GM12864 (cell line): ENCODE results near the gene MEP1A.
"Not testable (repeated sequence)": the region's sequence is repeated elsewhere in the genome, so short reads cannot be mapped to it uniquely, and the experiment has no call there.

ENCODE experiments used
- DNase-seq: peaks from one replicate; pipeline ENCODE4 v3.0.0-alpha.2; 2011; ENCODE audit warnings: low read depth
- H3K4me3 ChIP-seq: 2 replicates; pipeline ENCODE4 v1.5.1; 2011; ENCODE audit warnings: mild to moderate bottlenecking, low read depth, low read length, control low read depth
- CTCF ChIP-seq: IDR thresholded peaks from 2 replicates; pipeline ENCODE4 v1.5.1; 2011; ENCODE audit warnings: low read depth, mild to moderate bottlenecking, moderate library complexity, low read length, control low read depth, inconsistent platforms; ENCODE audit errors: missing control alignments

The MEP1A gene, protein sequence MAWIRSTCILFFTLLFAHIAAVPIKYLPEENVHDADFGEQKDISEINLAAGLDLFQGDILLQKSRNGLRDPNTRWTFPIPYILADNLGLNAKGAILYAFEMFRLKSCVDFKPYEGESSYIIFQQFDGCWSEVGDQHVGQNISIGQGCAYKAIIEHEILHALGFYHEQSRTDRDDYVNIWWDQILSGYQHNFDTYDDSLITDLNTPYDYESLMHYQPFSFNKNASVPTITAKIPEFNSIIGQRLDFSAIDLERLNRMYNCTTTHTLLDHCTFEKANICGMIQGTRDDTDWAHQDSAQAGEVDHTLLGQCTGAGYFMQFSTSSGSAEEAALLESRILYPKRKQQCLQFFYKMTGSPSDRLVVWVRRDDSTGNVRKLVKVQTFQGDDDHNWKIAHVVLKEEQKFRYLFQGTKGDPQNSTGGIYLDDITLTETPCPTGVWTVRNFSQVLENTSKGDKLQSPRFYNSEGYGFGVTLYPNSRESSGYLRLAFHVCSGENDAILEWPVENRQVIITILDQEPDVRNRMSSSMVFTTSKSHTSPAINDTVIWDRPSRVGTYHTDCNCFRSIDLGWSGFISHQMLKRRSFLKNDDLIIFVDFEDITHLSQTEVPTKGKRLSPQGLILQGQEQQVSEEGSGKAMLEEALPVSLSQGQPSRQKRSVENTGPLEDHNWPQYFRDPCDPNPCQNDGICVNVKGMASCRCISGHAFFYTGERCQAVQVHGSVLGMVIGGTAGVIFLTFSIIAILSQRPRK

DNA sequence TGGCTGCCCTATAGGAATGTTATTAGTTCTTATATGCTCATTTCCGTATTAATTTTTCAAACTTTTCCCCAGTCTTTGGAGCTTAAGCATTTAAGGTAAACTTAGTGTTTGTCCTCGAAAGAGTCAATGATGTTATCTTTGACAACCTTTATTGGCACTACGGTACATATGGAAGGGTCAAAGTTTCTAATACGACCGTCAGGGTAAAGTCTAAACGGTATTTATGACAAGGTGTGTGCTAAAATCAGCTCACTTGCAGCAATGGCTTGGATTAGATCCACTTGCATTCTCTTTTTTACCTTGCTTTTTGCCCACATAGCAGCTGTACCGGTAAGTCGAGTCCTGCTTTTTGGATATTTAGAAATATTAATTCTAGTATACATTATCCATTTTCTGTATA, at the start of gene MEP1A:
Gene MEP1A, plus strand, starts transcription at position 252 of the 400 bp plus-strand sequence. Its CDS starts 10 bp downstream, at position 262.
- DNase-seq: no peak
- no peak for TF ChIP-seq CTCF
- no peak within 1 kb of the TSS for H3K4me3 ChIP-seq

- no peak for DNase-seq
- TF ChIP-seq CTCF: no peak
- H3K4me3 ChIP-seq: no peak overlapping the region
Observed at GRCh38 chr6:46743425-46744158, 49.6 kb upstream of the MEP1A start.

DNA sequence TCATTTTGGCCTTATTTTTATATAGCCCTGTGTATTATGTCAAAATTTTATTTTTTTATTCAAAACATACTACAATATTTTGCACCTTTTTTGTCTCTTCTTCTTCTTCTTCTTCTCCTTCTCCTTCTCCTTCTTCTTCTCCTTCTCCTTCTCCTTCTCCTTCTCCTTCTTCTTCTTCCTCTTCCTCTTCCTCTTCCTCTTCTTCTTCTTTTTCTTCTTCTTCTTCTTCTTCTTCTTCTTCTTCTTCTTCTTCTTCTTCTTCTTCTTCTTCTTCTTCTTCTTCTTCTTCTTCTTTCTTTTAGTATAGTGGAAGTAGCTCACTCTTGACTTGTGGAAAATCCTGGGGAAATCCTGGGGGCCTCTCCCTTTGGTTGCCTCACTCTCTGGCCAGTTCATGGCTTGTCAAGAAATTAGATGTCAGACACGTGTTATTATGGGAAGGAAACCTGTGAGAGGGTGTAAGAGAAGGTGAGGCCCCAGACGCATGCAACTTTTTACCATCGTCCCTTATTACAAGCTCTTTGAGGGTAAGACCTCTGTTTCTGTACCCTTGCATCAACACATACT, 48.9 kb upstream of the MEP1A start:
- not testable (repeated sequence) for DNase-seq, H3K4me3 ChIP-seq

GRCh38 chr6:46745973-46746372, 47.2 kb upstream of the MEP1A start:
- DNase-seq: no peak
- TF ChIP-seq CTCF: no peak
- H3K4me3 ChIP-seq: no peak overlapping the region

DNA sequence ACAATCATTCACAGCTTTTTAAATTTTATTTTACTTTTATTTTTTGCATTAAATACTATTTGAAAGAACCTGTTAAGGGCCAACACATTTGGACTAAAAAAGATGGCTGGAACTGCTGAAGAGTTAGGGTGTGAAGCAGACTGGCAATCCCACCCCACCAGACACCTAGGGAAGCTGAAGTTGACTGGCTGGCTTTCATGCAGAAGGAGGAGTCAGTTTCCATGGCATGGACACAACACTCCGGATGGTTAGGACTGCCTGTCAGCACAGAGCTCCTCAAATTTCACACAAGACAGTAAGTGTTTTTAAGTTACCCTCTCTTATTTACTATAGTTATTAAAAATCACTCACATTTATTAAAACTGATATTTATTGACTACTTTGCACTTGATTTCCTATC, 46.5 kb upstream of the MEP1A start, which contains the start of gene ANKRD66:
Gene ANKRD66, plus strand, starts transcription at position 238 of the 400 bp plus-strand sequence. CDS start 5,016 bp downstream, outside the sequence.
- no peak within 1 kb of the TSS for H3K4me3 ChIP-seq
- TF ChIP-seq CTCF: no peak
- DNase-seq: no peak

DNA sequence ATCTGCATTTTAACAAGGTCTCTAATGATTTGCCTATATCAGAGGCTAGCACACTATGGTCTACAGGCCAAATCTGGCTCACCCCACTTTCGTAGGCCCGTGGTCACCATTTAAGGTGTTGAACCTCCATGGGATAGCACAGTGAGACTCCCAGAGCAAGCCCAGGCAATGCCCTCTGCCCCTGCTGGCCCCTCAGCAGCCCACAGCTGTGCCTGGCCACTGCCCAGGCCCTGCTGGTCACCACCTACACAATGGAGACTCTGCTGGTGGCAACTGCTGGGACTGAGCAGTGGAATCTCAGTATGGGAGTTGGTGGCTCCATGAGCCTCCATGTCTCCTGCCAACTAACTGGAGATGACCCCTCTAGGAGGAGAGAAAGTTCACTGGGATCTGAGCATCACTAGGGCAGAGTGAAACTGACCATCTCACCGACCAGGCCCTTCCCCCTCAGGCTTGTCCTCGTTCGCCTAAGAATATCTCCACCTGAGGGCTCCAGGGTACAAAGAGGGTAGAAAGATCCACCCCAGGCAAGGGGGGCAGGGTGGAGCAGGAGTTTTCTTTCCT, 44.2 kb upstream of the MEP1A start:
- no peak overlapping the region for H3K4me3 ChIP-seq
- no peak for TF ChIP-seq CTCF
- DNase-seq: no peak

GRCh38 chr6:46749731-46750130, 43.5 kb upstream of the MEP1A start:
- no peak for TF ChIP-seq CTCF
- DNase-seq: no peak
- no peak overlapping the region for H3K4me3 ChIP-seq
